ACC112 (cell line): ENCODE data around the gene LCLAT1.
"Not testable (repeated sequence)": the region's sequence is repeated elsewhere in the genome, so short reads cannot be mapped to it uniquely, and the experiment has no call there.

Experiments
- H2AFZ ChIP-seq: fragments of 200-600 bp; sonication (generic); one replicate; pipeline ENCODE4 v1.6.0; 2017; ENCODE audit warnings: antibody characterized with exemption, low read length; ENCODE audit not compliant: unreplicated experiment
- H3K27ac ChIP-seq: fragments of 200-600 bp; sonication (generic); 2 replicates; pipeline ENCODE4 v1.5.1; 2014; ENCODE audit warnings: low read depth, mild to moderate bottlenecking, antibody characterized with exemption, low read length, moderate library complexity
- H3K27me3 ChIP-seq: fragments of 200-600 bp; sonication (generic); 2 replicates; pipeline ENCODE4 v1.6.1; 2014; ENCODE audit warnings: mild to moderate bottlenecking, antibody characterized with exemption, low read length, moderate library complexity, mixed read lengths; ENCODE audit not compliant: insufficient read depth
- H3K36me3 ChIP-seq: fragments of 200-600 bp; sonication (generic); 2 replicates; pipeline ENCODE4 v1.6.1; 2016; ENCODE audit warnings: mild to moderate bottlenecking, antibody characterized with exemption, low read length, moderate library complexity, mixed read lengths; ENCODE audit not compliant: insufficient read depth
- H3K4me1 ChIP-seq: fragments of 200-600 bp; sonication (generic); one replicate; pipeline ENCODE4 v1.6.1; 2016; ENCODE audit warnings: low read length, mixed read lengths; ENCODE audit not compliant: insufficient read depth, unreplicated experiment, control insufficient read depth
- H3K4me3 ChIP-seq: fragments of 200-600 bp; sonication (generic); 2 replicates; pipeline ENCODE4 v1.5.1; 2014; ENCODE audit warnings: mild to moderate bottlenecking, low read depth, low read length
- H3K79me2 ChIP-seq: fragments of 200-600 bp; sonication (generic); one replicate; pipeline ENCODE4 v1.6.0; 2016; ENCODE audit warnings: low read length; ENCODE audit not compliant: control insufficient read depth, unreplicated experiment, insufficient read depth

Gene LCLAT1

DNA sequence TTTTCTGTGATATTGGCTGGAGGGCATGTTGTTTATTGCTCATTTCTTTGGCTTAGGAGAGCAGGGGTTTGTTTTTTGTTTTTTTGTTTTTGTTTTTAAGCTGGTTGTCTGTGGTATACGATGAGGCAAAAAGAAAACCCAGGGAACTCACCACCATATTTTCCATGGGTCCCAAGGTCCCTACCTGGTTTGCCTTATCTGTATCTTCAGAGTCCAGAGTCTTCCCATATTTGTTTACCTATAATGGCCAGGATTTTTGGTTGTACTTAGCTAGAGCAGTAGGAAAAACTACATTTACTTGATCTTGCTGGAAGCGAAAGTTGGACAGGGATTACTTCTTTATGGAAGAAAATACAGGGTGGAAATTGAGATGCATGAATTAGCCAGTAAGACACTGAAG, 9.5 kb downstream of the LCLAT1 start:
- Histone ChIP-seq H3K36me3 (no peaks in the 10 kb centered on the region), H3K27me3 (no peaks in the 10 kb centered on the region), H2AFZ (no peak overlapping the region), H3K4me3 (no peak overlapping the region), H3K4me1 (no peaks in the 10 kb centered on the region), H3K79me2 (peaks cover 55% of the 10 kb centered on the region), H3K27ac (no peak overlapping the region)

DNA sequence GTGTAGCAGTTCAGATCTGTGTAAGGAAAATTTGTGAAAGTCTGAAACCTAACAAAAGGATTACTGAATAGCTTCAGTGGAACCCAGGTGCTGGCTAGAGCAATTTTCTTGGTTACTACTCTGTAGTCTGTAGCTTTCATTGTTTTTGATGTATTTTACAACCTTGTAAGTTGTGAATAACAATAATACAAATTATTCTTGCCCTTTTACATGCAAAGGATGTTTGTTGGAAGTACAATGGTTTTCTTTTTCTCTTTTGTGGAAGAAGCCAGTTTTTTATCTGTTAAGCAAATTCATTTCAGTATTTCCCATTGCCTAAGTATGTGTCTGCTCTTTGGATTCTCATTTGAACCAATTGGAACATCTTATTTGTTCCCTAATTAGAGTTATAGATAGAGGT, 10.2 kb downstream of the LCLAT1 start:
- no peaks in the 10 kb centered on the region for H3K36me3 ChIP-seq
- H3K27ac ChIP-seq = no peak overlapping the region
- H3K79me2 ChIP-seq = peaks cover 55% of the 10 kb centered on the region
- H3K27me3 ChIP-seq = no peaks in the 10 kb centered on the region
- H2AFZ ChIP-seq = no peak overlapping the region
- no peak overlapping the region for H3K4me3 ChIP-seq
- H3K4me1 ChIP-seq = no peaks in the 10 kb centered on the region

DNA sequence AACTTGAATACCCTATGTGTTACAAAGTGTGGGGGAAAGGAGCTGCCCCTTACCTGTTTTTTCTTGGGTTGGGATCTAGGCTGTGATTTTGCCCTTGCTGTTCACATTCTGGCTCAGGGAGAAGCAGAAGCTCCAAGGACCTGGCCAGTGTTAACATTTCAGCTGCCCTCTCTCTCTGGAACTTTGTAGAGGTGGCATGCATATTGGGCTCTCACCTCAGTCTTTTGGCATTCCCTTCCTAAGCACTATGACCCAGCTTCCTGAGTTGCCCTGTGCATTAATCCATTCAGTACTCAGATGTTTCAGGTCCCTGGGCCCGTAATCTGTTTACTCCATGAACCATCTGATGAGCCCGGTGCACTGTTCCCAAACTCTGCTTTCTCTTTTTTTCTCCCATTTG, 12.1 kb downstream of the LCLAT1 start:
- H3K79me2 ChIP-seq = peaks cover 42% of the 10 kb centered on the region

DNA sequence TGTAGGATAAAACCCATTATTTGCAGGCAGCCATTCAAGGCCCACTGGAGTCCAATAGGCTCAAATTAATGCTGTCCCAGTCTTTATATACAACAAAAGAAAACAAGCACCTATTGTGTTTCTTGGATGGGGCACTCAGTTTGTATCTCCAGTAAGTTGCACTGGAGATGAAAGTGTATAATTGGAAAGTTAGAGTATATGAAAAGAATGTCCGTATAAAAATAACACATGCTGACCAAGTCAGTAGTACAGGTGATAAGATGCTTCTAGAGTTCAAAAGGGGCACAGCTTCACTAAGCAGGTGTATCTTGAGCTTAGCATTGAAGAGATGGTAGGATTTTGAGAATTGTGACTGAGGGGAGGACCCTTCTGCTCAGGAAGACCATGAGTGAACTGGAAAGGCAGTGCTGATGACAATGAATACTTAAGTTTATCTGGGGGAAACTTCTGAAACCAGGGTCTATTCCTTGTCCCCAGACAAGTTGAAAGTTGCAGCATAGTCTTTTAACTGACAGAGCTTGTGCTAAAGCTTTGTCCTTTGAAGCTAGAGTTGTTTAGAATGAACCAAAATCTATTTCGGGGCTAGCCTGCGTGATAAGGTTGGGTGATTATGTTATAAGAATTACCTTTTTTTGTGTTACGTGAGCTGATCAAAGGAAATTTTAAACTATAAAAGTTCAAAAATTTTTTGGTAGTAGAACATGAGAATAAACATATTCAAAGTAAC, 15.2 kb downstream of the LCLAT1 start:
- Histone ChIP-seq H3K4me3 (no peak overlapping the region), H3K36me3 (no peaks in the 10 kb centered on the region), H3K79me2 (peaks cover 24% of the 10 kb centered on the region), H3K27me3 (no peaks in the 10 kb centered on the region), H3K27ac (no peak overlapping the region), H3K4me1 (no peaks in the 10 kb centered on the region), H2AFZ (no peak overlapping the region)

More for the DNA sequence above, 12.1 kb downstream of the LCLAT1 start:
- H3K4me3 ChIP-seq = no peak overlapping the region
- H3K4me1 ChIP-seq = no peaks in the 10 kb centered on the region
- H3K27me3 ChIP-seq = no peaks in the 10 kb centered on the region
- no peak overlapping the region for H3K27ac ChIP-seq
- no peak overlapping the region for H2AFZ ChIP-seq
- no peaks in the 10 kb centered on the region for H3K36me3 ChIP-seq

DNA sequence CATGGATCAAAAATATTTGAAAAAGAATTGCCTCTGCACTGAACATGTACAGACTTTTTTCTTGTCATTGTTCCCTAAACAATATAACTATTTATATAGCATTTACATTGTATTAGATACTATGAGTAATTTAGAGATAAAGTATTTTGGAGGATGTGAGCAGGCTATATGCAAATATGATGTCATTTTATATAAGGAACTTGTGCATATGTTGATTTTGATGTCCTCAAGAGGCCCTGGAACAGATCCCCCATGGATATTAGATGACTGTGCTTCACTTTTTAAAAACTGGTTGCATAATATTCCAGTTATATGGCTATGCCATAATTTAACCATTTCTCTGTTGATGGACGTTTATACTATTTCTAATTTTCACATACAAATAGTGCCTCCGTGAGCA, 16.5 kb downstream of the LCLAT1 start:
- H3K27ac ChIP-seq = no peak overlapping the region
- no peak overlapping the region for H3K4me3 ChIP-seq
- H3K27me3 ChIP-seq = no peaks in the 10 kb centered on the region
- no peak overlapping the region for H2AFZ ChIP-seq
- no peaks in the 10 kb centered on the region for H3K36me3 ChIP-seq
- peaks cover 12% of the 10 kb centered on the region for H3K79me2 ChIP-seq
- H3K4me1 ChIP-seq = no peaks in the 10 kb centered on the region

DNA sequence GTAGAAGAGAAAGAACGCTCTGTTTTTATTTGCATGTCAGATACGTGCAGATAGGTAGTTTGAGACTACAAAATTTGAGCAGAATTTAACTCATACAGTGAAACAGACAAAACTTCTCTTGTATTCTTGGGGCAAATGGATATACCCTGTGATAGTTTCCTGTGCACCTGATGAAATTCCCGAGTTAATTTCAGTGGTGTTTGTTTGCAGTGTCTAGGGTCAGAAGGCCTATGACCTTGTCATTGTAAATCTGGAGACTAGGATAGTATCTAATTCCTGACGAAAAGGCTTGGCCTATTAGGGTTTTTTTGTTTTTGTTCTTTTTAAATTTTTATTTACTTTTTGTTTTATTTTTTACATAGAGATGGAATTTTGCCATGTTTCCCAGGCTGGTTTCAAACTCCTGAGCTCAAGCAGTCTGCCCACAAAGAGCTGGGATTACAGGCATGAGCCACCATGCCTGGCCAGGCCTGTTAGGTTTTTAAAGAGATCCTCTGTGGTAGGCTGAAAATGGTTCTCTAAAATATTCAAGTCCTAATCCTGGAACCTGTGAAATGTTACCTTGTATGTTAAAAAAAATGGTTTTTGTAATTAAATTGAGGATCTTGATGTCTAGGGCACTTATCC, 17.6 kb downstream of the LCLAT1 start:
- H3K79me2 ChIP-seq = peaks cover 8% of the 10 kb centered on the region

DNA sequence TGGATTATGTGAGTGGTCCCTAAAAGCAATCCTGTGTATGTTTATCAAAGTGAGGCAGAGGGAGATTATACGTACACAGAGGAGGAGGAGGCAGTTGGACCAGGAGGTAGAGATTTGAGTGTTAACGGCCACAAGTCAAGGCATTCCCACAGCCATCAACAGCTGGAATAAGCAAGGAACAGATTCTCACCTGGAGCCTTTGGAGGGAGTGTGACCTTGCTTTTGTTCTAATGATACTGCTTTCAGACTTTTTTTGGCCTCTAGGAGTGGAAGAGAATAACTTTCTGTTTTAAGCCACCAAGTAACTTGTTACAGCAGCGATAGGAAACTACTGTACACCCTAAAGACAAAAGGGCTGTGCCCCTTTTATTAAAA, 18.1 kb downstream of the LCLAT1 start:
- no peak overlapping the region for H3K27ac ChIP-seq
- no peak overlapping the region for H2AFZ ChIP-seq
- H3K4me3 ChIP-seq = no peak overlapping the region
- H3K27me3 ChIP-seq = no peaks in the 10 kb centered on the region
- no peaks in the 10 kb centered on the region for H3K36me3 ChIP-seq
- peaks cover 11% of the 10 kb centered on the region for H3K79me2 ChIP-seq
- H3K4me1 ChIP-seq = no peaks in the 10 kb centered on the region

More for the DNA sequence above, 17.6 kb downstream of the LCLAT1 start:
- Histone ChIP-seq H3K27ac (no peak overlapping the region), H3K27me3 (no peaks in the 10 kb centered on the region), H2AFZ (no peak overlapping the region), H3K36me3 (no peaks in the 10 kb centered on the region), H3K4me3 (no peak overlapping the region), H3K4me1 (no peaks in the 10 kb centered on the region)

DNA sequence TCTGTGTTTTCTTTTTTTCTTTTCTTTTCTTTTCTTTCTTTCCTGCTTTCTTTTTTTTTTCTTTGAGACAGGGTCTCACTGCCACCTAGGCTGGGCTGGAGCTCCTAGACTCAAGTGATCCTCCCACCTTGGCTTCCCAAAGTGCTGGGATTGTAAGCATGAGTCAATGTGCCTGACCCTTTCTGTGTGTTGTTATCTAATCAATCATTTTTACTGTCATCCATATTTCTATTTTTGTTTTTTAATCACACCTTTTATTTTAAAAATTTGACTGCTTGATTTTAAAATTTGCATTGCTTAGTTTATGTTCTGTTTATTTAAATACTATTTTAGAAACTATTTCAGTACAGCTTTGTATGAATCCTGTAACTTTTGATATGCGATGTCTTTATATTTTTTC, 19.2 kb downstream of the LCLAT1 start:
- H3K79me2 ChIP-seq = peaks cover 12% of the 10 kb centered on the region

DNA sequence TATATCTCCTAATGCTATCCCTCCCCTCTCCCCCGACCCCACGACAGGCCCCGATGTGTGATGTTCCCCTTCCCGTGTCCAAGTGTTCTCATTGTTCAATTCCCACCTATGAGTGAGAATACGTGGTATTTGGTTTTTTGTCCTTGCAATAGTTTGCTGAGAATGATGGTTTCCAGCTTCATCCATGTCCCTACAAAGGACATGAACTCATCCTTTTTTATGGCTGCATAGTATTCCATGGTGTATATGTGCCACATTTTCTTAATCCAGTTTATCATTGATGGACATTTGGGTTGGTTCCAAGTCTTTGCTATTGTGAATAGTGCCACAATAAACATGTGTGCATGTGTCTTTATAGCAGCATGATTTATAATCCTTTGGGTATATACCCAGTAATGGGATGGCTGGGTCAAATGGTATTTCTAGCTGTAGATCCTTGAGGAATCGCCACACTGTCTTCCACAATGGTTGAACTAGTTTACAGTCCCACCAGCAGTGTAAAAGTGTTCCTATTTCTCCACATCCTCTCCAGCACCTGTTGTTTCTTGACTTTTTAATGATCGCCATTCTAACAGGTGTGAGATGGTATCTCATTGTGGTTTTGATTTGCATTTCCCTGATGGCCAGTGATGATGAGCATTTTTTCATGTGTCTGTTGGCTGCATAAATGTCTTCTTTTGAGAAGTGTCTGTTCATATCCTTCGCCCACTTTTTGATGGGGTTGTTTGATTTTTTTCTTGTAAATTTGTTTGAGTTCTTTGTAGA, 20.2 kb downstream of the LCLAT1 start:
- H3K36me3 ChIP-seq, H2AFZ ChIP-seq, H3K27me3 ChIP-seq, H3K4me3 ChIP-seq, H3K27ac ChIP-seq, H3K4me1 ChIP-seq: not testable (repeated sequence)
- peaks cover 15% of the 10 kb centered on the region for H3K79me2 ChIP-seq

More for the DNA sequence above, 19.2 kb downstream of the LCLAT1 start:
- no peaks in the 10 kb centered on the region for H3K36me3 ChIP-seq
- no peak overlapping the region for H3K4me3 ChIP-seq
- no peaks in the 10 kb centered on the region for H3K4me1 ChIP-seq
- H3K27me3 ChIP-seq = no peaks in the 10 kb centered on the region
- H2AFZ ChIP-seq = no peak overlapping the region
- no peak overlapping the region for H3K27ac ChIP-seq

DNA sequence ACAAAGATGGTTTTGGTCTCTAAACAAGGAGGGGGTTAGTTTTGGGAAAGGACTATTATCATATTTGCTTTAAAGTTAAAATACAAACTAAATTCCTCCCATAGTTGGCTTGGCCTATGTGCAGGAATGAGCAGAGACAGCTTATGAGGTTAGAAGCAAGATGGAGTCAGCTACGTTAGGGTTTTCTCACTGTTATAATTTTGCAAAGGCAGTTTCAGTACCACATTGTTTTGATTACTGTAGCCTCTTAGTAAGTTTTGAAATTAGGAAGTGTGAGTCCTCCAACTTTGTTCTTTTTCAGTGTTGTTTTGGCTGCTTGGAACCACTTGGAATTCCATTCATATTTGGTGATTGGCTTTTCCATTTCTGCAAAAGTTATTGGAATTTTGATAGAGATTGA, 23.4 kb downstream of the LCLAT1 start:
- Histone ChIP-seq H3K4me1 (no peaks in the 10 kb centered on the region), H3K27me3 (no peaks in the 10 kb centered on the region), H3K79me2 (peaks cover 30% of the 10 kb centered on the region), H3K27ac (no peak overlapping the region), H3K4me3 (no peak overlapping the region), H3K36me3 (no peaks in the 10 kb centered on the region), H2AFZ (no peak overlapping the region)
